Measurements from ENCODE around the gene TMEM126B.
A peak's percentile ranks its signal among the peaks of the same experiment; 100 is the strongest.
"Not testable (repeated sequence)": the region's sequence is repeated elsewhere in the genome, so short reads cannot be mapped to it uniquely, and the experiment has no call there.

TMEM126B gene

GRCh38 chr11:85627998-85628770 is at the start of gene TMEM126B:
TMEM126B (plus strand) TSS chr11:85628593; CDS start chr11:85628608, 15 bp downstream.
- FAIRE-seq, result peak; percentile 58

DNA sequence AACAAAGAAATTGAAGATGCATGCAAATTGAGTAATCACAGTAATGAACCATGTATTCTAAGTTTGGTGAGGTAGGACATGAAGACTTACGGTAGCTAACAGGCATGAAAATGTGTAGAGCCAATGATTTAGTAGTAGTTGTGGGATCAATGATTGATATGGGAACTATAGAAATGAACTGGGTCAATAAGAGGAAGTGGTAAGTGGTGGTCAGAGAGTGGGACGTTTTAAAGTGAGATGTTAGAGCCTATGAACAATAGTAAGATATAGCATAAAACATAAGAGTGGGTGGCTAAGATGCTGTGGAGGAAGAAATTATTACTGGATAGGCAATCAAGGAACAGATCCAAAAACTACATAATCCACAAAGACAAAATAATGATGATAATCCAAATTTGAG is 46.3 kb upstream of the TMEM126B start:
- no peak for FAIRE-seq

DNA sequence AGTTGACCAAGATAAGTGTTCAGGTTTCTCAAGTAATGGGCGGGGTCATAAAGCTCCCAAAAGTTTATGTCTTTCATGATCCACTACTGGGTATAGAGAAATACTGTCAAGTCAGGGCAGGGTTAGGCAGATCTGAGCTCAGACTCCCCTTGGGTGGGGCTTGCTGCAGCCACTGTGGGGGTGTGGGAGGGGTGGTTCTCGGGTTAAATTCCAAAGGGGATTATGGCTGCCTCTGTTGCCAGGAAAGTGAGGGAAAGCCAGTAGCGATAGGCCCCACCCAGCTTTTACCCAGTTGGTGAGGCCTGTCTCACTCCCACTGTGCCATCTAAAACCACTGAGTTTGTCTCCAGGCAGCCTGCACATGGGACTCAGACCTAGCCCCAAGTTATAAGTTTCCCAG is 39.0 kb upstream of the TMEM126B start:
- no peak for FAIRE-seq

GRCh38 chr11:85590848-85591483 is 37.4 kb upstream of the TMEM126B start:
- FAIRE-seq, result no peak

DNA sequence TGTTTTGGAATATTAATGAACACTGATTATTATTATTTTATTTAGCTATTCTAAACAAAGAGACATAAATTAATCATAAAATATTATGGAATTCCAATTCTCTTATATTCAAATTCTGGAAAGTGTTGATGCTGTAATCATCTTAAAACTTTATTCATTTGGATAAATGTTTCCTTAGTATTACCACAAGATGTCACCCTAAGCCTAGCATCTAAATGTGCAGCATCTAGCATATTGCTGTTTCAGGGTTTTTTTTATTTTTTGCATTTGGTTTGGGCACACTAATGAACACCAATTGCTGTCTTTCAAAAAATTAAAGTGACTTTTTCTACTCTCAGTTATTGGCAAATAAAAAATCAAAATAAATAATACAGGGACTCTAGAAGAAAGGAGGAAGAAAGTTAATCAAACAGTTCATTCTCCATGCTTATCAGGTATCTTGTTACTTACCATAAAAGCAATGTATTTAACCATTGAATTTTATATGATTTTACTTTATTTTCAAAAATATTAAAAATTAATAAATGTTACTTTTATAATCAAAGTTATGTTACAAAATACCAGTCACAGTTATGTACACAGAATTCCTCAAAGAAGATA is 33.0 kb upstream of the TMEM126B start:
- FAIRE-seq, result peak; percentile 79

- no peak for FAIRE-seq
These were observed 31.5 kb upstream of the TMEM126B start for GRCh38 chr11:85596886-85597285.

GRCh38 chr11:85599083-85599482 is 29.3 kb upstream of the TMEM126B start:
- FAIRE-seq, result no peak

GRCh38 chr11:85602526-85603213 is 25.7 kb upstream of the TMEM126B start:
- FAIRE-seq, result no peak

DNA sequence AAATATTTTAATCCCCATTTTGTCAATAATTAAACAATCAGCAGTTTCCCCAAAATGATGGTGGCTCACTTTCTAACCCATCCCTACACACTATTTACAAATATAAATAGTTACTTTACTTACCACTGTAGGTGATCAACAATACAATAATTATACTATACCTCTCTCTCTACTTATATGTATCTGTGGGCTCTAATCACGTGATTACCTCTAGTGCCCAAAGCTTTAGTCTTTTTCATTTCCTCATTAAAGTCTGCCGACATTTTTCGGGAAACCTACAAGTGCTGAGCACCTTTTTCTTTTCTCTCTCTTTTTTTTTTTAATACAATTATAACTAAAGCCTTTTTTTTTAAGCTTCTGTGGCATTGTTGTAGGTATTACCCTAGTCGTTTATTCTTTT is 25.2 kb upstream of the TMEM126B start:
- no peak for FAIRE-seq

- FAIRE-seq, result not testable (repeated sequence)
These were observed 22.2 kb upstream of the TMEM126B start for GRCh38 chr11:85606237-85606636.

GRCh38 chr11:85608621-85609020 is 19.8 kb upstream of the TMEM126B start:
- FAIRE-seq, result not testable (repeated sequence)

DNA sequence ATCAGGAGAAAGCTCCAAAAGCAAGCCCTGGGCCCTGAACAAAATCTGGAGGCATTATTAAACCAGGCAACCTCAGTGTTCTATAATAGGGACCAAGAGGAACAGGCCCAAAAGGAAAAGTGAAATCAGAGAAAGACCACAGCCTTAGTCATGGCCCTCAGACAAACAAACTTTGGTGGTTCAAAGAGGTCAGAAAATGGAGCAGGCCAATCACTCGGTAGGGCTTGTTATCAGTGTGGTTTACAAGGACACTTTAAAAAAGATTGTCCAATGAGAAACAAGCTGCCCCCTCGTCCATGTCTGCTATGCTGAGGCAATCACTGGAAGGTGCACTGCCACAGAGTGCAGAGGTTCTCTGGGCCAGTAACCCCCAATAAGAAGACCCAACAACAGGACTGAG is 19.1 kb upstream of the TMEM126B start:
- FAIRE-seq, result not testable (repeated sequence)

DNA sequence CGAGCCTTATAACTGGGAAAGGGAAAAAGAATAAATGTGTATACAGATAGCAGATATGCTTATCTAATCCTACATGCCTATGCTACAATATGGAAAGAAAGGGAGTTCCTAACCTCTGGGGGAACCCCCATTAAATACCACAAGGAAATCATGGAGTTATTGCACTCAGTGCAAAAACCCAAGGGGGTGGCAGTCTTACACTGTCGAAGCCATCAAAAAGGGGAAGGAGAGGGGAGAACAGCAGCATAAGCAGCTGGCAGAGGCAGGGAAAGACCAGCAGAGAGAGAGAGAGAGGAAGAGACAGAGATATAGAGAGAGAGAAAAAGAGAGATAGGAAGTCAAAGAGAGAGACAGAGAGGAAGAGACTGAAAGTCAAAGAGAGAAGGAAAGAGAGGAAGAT is 16.8 kb upstream of the TMEM126B start:
- FAIRE-seq, result not testable (repeated sequence)

DNA sequence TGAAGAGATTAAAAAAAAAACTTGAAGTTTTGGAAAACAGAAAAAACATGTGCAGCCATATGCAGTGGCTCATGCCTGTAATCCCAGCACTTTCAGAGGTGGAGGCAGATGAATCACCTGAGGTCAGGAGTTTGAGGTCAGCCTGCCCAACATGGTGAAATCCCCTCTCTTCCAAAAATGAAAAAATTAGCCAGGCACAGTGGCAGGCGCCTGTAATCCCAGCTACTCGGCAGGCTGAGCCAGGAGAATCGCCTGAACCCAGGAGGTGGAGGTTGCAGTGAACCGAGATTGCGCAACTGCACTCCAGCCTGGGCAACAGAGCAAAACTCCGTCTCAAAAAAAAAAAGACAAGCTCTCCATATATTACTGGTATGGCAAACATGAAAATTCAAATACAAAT is 8.9 kb upstream of the TMEM126B start:
- no peak for FAIRE-seq

DNA sequence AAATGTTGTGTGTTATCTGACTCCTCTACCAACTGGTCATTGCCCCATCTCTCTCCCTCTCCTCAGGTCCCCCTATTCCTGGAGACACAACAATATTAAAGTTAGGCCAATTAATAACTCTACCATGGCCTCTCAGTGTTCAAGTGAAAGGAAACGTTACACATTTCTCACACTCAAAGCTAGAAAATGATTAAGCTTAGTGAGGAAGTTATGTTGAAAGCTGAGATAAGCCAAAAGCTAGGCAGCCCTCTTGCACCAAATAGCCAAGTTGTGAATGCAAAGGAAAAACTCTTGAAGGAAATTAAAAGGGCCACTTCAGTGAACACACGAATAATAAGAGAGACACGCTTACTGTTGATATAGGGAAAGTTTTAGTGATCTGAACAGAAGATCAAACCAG is 8.1 kb upstream of the TMEM126B start:
- FAIRE-seq, result no peak

GRCh38 chr11:85626496-85626895 is 1.9 kb upstream of the TMEM126B start:
- FAIRE-seq, result no peak

- FAIRE-seq, result no peak
These were observed 928 bp upstream of the TMEM126B start, which contains the start of gene DLG2 for GRCh38 chr11:85627332-85627997. DLG2 (minus strand) TSS chr11:85627344.

DNA sequence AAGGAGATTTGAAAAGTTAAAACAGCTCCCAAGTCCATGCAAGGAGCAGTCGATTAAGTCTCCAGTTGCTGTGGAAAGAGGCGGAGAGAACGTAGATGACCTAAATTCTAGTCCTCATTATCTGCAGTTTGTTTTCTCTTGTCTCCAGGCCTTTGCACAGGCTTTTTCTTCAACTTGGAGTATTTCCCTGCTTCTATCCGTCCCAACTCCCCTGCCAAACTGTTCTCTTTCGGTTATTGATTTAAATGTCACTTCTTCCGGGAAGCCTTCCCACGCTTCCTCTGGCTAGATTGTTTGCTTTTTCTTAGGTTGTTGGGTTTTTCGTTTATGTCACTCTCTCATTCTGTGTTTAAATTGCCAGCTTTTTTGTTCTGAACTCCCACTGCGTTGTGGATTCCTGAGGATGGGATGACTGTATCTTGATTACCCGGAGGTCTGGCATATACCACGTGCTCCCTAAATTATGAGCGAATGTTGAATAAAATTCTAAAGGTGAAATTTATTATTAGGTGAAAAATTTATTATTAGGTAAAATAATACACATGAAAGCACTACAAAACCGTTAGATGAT is 463 bp downstream of the TMEM126B start:
- FAIRE-seq, result no peak

DNA sequence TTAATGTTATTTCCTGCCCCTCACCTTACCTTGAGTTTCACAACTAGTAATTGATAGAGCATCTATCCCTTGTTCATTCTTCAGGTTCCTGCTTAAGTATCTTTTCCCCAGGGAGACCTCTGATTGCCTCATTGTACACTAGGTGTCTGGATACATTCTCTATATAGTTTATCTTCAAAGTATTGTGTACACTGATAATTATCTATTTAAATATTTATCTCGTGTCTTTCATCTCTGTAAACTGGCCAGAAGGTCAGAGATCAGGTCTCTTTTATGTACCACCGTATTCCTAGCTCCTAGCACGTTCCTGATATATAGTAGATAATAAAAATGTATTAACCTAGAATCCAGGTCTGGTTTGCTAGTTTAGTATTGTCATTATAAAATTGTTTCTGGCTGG is 6.4 kb downstream of the TMEM126B start:
- FAIRE-seq, result no peak

- no peak for FAIRE-seq
These were observed 14.8 kb downstream of the TMEM126B start for GRCh38 chr11:85643191-85643614.

GRCh38 chr11:85647078-85647477 is 18.7 kb downstream of the TMEM126B start:
- no peak for FAIRE-seq

DNA sequence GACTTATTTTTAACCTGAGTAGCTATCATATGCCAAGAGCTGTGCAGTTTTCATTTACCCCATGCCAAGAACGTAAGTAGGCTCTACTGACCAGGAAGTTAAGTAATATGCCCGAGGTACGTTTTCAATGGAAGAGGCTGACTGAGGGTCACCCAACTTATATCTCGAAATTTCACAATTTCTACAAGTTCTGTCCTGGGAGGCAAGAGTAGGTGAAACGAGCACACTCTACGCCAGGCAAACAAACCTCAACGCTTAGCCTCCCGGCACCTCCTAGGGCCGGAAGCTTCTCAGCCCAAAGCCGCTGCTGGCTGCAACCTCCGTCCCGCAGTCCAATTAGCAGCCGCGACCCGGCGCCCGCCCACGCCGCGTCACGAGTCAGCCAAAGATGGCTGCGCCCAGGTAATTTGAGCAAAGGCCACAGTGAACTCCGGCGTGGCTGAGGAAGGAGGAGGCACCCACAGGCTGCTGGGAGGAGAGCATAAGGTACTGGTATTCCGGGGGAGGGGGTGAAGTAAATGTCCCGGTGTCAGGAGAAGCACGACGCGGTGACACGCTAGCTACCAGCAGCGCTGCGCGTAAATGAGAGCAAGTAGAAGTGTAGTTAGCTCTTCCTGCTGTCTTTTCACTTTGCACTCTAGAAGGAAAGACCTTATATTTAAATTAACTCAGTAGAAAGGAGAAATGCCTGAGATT is 19.4 kb downstream of the TMEM126B start, which contains the start of gene TMEM126A:
Gene TMEM126A, plus strand, starts transcription at position 364 of the 696 bp plus-strand sequence. CDS start 2,289 bp downstream, outside the sequence.
- peak; percentile 51 for FAIRE-seq

All from colon (tissue), 2 donors.